NCI-H146 treated with DMSO at 0.1 percent for 48 hours (cell line): ENCODE results near the gene ERC1.
"Not testable (repeated sequence)": the region's sequence is repeated elsewhere in the genome, so short reads cannot be mapped to it uniquely, and the experiment has no call there.

Source experiments
- DNase-seq: peaks from one replicate; lab custom pipeline; 2025; ENCODE audit not compliant: unreplicated experiment; lab: John Stamatoyannopoulos, UW

The ERC1 gene

GRCh38 chr12:1344245-1344644 lies 353.2 kb downstream of the ERC1 start:
- DNase-seq: no peak

GRCh38 chr12:1346126-1346525 lies 355.1 kb downstream of the ERC1 start:
- no peak for DNase-seq

GRCh38 chr12:1347294-1347693 lies 356.3 kb downstream of the ERC1 start:
- DNase-seq: no peak

- no peak for DNase-seq
Observed at GRCh38 chr12:1348606-1349005, 357.6 kb downstream of the ERC1 start.

GRCh38 chr12:1350055-1350933 lies 359.3 kb downstream of the ERC1 start:
- DNase-seq: no peak

GRCh38 chr12:1350934-1351240 lies 359.9 kb downstream of the ERC1 start:
- no peak for DNase-seq

- DNase-seq: no peak
Observed at GRCh38 chr12:1351926-1352325, 360.9 kb downstream of the ERC1 start.

- no peak for DNase-seq
Observed at GRCh38 chr12:1353451-1353850, 362.4 kb downstream of the ERC1 start.

- no peak for DNase-seq
Observed at GRCh38 chr12:1355396-1355795, 364.4 kb downstream of the ERC1 start.

- DNase-seq: not testable (repeated sequence)
Observed at GRCh38 chr12:1355871-1356270, 364.8 kb downstream of the ERC1 start.

GRCh38 chr12:1356285-1356684 lies 365.3 kb downstream of the ERC1 start:
- no peak for DNase-seq

- no peak for DNase-seq
Observed at GRCh38 chr12:1357171-1357570, 366.1 kb downstream of the ERC1 start.

- DNase-seq: no peak
Observed at GRCh38 chr12:1357711-1358110, 366.7 kb downstream of the ERC1 start.

- DNase-seq: no peak
Observed at GRCh38 chr12:1360441-1361210, 369.6 kb downstream of the ERC1 start.

- no peak for DNase-seq
Observed at GRCh38 chr12:1362143-1362662, 371.2 kb downstream of the ERC1 start.

- DNase-seq: no peak
Observed at GRCh38 chr12:1365703-1366102, 374.7 kb downstream of the ERC1 start.

- DNase-seq: no peak
Observed at GRCh38 chr12:1367331-1368291, 376.6 kb downstream of the ERC1 start.

- DNase-seq: no peak
Observed at GRCh38 chr12:1369460-1369859, 378.4 kb downstream of the ERC1 start.

- DNase-seq: no peak
Observed at GRCh38 chr12:1369938-1370500, 379.0 kb downstream of the ERC1 start.

GRCh38 chr12:1373901-1374735 lies 383.1 kb downstream of the ERC1 start:
- no peak for DNase-seq
